WI38 (cell line): Measurements from ENCODE around the gene SLC30A2.

Source experiments
- H3K4me3 ChIP-seq: 2 replicates; pipeline ENCODE4 v1.5.1; 2011; ENCODE audit warnings: low read depth, mild to moderate bottlenecking, control low read depth, low read length
- CTCF ChIP-seq: IDR thresholded peaks from 2 replicates; pipeline ENCODE4 v1.5.1; 2012; ENCODE audit warnings: low read depth, mild to moderate bottlenecking, control low read depth, low read length

Gene SLC30A2

DNA sequence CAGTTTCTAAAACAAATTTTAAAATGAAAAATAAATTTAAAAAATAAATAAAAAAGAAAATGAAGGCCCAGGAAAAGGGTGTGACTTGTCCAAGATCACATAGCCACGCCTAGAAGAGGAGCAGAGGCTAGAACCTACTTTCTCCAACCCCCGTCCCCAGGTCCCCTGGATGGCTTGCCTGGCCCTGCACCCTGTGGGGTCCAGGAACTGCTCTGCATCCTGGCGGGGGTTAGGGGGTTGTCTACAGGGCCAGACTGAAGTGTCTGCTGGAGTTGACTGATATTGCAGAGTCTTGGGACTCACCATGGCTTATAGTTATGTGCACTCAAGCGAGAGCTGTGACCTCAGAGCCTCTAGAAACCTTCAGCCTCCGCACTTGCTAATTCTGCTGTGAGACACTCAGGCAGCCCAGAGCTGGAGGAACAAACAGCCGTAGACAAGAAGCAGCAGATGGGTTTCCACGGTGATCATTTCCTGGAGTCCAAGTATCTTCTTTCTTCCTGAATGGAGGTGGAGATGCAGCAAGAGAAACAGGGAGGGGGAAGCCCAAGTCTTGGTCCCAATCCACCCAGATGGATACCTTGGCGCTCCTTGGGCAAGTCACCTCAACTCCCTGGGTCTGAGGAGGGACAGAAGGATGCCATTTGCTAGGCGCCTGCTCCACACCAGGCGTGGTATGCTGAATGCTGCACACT is 29.5 kb downstream of the SLC30A2 start:
- TF ChIP-seq CTCF: no peak
- no peak overlapping the region for H3K4me3 ChIP-seq

DNA sequence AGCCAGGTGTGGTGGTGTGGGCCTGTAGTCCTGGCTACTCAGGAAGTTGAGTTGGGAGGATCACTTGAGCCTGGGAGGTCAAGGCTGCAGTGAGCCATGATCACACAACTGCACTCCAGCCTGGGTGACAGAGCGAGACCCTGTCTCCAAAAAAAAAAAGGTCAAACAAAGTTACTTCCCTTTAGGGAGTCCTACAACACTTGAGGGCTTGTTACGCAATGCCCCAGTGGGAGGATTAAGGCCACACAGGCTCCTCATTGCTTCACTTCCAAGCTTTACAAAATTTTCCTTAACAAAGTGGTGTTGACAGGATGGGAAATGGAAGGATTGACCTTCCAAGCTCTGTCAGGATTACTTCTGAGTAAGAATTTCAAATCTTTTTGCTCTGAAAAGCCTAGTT is 30.6 kb downstream of the SLC30A2 start:
- TF ChIP-seq CTCF: no peak

GRCh38 chr1:26014179-26014578 is 31.7 kb downstream of the SLC30A2 start:
- no peak overlapping the region for H3K4me3 ChIP-seq
- TF ChIP-seq CTCF: no peak

More for the DNA sequence above, 30.6 kb downstream of the SLC30A2 start:
- H3K4me3 ChIP-seq: no peak overlapping the region

GRCh38 chr1:26012864-26013263 is 33.1 kb downstream of the SLC30A2 start:
- no peak for TF ChIP-seq CTCF
- H3K4me3 ChIP-seq: no peak overlapping the region

DNA sequence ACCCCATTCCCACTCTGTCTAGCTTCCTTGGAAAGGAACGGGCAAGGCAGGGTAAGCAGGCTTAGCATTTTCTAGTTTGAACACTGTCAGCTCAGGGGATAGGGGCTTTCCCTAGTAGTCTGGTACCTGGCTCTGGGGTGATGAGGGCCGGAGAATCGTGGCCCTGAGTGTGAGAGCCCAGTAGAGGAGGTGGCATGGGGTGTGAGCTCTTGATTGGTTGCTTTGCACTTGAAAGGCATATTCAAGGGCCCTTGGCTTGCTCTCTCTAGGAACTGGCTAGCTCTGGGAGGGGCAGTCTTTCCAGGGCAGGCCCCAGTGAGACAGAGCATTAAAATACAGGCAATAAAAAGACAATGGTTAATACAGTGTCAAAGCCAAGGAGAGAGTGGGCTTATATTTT is 35.1 kb downstream of the SLC30A2 start:
- TF ChIP-seq CTCF: no peak
- H3K4me3 ChIP-seq: no peak overlapping the region

DNA sequence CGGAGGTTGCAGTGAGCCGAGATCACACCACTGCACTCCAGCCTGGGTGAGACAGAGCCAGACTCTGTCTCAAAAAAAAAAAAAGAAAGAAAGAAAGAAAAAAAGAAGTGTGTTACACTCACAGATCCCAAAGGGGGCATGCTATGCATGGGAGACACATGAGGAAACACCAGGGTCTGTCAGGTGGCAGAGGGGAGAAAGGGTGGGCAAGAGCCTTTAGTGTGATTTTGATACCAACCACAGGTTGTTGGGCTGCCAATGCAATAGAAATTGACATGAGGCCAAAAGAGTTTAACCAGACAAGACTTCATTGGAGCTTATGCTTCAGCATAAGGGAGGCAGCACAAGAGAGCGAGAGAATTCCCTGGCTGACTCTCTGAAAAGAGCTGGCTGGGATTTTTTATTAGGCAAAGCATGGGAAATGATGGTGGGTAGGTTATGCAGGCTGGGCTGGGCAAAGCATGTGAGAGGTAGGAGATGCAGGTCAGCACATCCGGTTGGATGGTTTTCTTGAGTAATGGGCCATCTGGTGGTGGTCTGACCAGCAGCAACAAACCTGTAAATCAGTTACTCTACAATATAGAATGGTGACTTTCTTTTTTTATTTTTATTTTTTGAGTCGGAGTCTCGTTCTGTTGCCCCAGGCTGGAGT is 36.0 kb downstream of the SLC30A2 start:
- H3K4me3 ChIP-seq: no peak overlapping the region
- no peak for TF ChIP-seq CTCF

DNA sequence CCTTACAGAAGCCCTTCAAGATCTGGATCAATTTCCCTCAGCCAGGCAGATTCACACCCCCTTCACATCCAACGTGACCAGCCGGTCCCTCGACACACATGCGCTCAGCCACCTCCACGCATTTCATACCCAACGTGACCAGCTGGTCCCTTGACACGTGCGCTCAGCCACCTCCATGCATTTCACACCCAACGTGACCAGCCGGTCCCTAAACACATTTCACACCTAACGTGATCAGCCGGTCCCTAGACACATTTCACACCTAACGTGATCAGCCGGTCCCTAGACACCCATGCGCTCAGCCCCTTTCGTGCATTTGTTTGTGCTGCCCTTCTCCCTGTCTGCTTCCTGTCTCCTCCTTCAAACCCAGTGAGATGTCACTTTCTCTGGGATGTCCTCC is 39.2 kb downstream of the SLC30A2 start:
- no peak for TF ChIP-seq CTCF
- H3K4me3 ChIP-seq: no peak overlapping the region
